ENCODE data around the gene DXO.
"Not testable (repeated sequence)": the region's sequence is repeated elsewhere in the genome, so short reads cannot be mapped to it uniquely, and the experiment has no call there.

DXO gene

DNA sequence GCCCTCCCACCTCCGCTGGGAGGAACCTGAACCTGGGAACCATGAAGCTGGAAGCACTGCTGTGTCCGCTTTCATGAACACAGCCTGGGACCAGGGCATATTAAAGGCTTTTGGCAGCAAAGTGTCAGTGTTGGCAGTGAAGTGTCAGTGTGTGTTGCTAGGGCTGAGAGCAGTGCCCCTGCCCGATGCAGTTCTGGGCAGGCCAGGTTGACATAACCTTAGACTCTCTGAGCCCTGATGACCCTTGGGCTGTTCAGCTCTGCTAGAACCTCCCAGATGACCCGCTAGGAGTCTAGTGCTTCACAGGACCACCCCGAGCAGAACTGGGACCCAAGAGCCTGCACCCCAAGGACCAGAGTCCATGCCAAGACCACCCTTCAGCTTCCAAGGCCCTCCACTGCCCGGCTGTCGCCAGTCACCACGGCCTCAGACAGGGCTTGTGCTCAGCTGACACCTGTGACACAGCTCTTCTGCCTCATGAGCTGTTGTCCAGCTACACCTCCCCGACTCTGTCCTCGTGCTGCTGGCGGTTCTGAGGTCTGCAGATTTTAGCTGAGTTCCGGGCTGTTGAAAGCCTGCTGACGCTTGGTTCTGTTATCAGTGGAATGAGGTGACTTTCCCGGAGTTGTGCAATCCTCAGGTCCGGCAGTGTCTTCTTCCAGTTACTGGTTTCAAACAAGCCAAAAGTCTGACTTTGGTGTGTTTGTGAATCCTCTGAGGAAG is 30.8 kb upstream of the DXO start:
- H3K9me3 Mint-ChIP-seq, DNase-seq, H3K4me1 Mint-ChIP-seq, CTCF ChIA-PET, H3K27me3 Mint-ChIP-seq, H3K27ac Mint-ChIP-seq, H3K36me3 Mint-ChIP-seq, H3K4me3 Mint-ChIP-seq: not testable (repeated sequence)

DNA sequence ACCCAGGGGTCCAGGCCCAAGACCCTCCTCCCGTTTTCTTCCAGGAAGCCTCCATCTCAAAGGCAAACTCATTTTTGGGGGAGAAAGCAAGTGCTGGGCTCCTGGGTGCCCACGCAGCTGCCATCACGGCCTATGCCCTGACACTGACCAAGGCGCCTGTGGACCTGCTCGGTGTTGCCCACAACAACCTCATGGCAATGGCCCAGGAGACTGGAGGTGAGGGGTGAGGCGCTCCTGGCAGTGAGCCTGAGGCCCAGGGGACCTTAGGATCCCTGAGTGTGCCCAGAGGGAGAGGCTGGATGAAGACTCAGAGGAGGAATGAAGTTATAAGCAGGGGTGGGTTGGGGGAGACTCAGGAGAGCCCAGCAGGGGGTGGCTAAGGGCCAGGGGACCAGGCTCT is 24.4 kb upstream of the DXO start:
- H3K27ac Mint-ChIP-seq, DNase-seq, H3K4me3 Mint-ChIP-seq, H3K27me3 Mint-ChIP-seq, H3K9me3 Mint-ChIP-seq, H3K36me3 Mint-ChIP-seq, CTCF ChIA-PET, H3K4me1 Mint-ChIP-seq: not testable (repeated sequence)

DNA sequence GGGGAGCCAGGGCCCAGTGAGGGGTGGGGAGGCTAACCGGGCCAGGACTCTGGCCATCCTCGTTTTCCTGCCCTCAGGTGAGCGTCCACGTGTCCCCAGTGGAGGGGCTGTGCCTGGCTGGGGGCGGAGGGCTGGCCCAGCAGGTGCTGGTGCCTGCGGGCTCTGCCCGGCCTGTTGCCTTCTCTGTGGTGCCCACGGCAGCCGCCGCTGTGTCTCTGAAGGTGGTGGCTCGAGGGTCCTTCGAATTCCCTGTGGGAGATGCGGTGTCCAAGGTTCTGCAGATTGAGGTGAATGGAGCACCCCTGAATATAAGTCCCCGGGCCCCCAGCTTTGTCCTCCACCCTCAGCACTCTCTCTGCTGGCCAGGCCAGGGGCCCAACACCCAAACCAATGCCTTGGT is 22.5 kb upstream of the DXO start:
- H3K4me3 Mint-ChIP-seq, H3K4me1 Mint-ChIP-seq, DNase-seq, H3K36me3 Mint-ChIP-seq, H3K27me3 Mint-ChIP-seq, H3K9me3 Mint-ChIP-seq, H3K27ac Mint-ChIP-seq, CTCF ChIA-PET: not testable (repeated sequence)

DNA sequence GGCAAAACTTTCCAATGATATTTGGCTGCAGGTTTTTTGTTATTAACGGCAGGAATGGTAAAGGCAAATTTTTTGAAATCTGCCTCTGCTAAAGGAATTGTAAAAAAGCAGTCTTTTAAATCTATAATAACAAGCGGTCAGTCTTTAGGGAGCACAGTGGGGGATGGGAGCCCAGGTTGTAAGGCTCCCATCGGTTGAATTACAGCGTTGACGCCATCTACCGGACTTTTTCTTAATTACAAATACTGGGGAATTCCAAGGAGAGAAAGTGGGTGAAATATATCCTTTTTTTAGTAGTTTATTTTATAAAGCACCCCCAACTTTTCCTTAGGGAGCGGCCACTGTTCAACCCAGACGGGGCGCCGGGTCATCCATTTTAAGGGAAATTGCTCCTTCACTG is 17.4 kb upstream of the DXO start:
- H3K4me1 Mint-ChIP-seq, H3K36me3 Mint-ChIP-seq, DNase-seq, H3K9me3 Mint-ChIP-seq, CTCF ChIA-PET, H3K27me3 Mint-ChIP-seq, H3K4me3 Mint-ChIP-seq, H3K27ac Mint-ChIP-seq: not testable (repeated sequence)

DNA sequence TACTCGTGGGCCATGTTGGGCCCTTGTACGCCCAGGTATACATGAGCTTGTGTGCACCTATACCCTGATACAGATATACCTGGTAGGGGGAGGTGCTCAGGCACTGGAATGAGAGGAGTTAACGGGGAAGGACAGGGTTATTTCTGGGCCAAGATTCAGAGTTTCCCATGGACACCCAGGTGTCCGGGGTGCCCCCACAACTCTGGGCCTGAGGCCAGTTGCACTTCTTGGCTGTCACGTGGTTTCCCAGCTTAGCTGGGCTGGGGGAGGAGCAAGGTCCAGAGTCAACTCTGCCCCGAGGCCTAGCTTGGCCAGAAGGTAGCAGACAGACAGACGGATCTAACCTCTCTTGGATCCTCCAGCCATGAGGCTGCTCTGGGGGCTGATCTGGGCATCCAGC is 9.8 kb upstream of the DXO start, which contains the start of gene C4A:
C4A (plus strand) TSS at position 314 of the 400 bp plus-strand sequence; CDS start at position 365, 51 bp downstream.
- H3K9me3 Mint-ChIP-seq, DNase-seq, H3K4me3 Mint-ChIP-seq, H3K27ac Mint-ChIP-seq, CTCF ChIA-PET, H3K36me3 Mint-ChIP-seq, H3K27me3 Mint-ChIP-seq: not testable (repeated sequence)
- H3K4me1 Mint-ChIP-seq = peaks cover 19% of the 10 kb centered on the region

DNA sequence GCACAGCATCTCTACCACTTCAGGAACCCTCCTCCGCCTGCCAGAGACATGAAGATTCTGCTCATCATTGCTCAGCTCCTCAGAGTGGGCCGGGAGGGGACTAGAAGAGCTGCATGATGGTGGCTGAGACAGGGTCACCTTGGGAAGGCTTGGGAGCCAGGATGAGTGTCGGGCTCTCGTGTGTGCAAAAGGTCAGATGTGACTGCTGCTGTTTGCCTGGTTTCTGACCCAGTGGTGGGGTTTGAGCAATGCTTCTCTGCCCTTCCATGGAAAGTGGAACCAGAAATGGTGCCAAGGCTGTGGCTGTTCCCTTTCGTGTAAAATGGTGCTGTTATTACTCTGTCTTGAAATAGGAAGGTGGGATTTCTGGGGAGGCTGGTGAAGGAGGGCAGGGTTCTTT is 9.1 kb upstream of the DXO start:
- H3K9me3 Mint-ChIP-seq, H3K36me3 Mint-ChIP-seq, CTCF ChIA-PET, H3K27me3 Mint-ChIP-seq, H3K27ac Mint-ChIP-seq, DNase-seq, H3K4me3 Mint-ChIP-seq: not testable (repeated sequence)
- H3K4me1 Mint-ChIP-seq = peaks cover 19% of the 10 kb centered on the region

DNA sequence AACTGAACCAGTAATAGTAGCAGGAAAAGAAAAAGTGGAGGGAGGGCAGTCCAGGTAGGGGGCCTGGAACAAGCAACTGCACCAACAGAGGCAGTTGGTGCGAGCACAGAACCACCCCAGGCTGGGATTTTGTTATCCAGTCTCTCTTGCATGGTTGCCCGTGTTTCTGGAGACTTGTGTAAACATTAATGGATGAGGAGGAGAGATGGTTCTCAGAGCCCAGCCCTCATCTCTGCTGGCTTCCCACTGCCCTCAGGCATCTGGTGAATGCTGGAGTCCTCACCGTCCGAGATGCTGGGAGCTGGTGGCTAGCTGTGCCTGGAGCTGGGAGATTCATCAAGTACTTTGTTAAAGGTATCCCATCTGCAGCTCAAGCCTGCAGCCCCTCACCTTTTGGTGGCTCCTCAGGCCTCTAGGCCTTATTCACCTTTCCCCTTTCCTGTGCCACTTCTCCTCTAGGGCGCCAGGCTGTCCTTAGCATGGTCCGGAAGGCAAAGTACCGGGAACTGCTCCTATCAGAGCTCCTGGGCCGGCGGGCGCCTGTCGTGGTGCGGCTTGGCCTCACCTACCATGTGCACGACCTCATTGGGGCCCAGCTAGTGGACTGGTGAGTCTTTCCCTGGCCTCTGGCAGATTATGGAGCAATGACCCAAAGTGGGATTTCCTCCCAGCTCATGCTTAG is 8.4 kb upstream of the DXO start:
- not testable (repeated sequence) for H3K9me3 Mint-ChIP-seq, H3K27me3 Mint-ChIP-seq, H3K4me3 Mint-ChIP-seq, H3K36me3 Mint-ChIP-seq, DNase-seq
- CTCF ChIA-PET = interaction anchor here (1.8 kb wide), 1 partner anchor 28 kb away, joined by 5 read pairs; no protein-coding TSS in a partner anchor
- peaks cover 19% of the 10 kb centered on the region for H3K4me1 Mint-ChIP-seq
- H3K27ac Mint-ChIP-seq = peak overlapping the region; percentile 74

DNA sequence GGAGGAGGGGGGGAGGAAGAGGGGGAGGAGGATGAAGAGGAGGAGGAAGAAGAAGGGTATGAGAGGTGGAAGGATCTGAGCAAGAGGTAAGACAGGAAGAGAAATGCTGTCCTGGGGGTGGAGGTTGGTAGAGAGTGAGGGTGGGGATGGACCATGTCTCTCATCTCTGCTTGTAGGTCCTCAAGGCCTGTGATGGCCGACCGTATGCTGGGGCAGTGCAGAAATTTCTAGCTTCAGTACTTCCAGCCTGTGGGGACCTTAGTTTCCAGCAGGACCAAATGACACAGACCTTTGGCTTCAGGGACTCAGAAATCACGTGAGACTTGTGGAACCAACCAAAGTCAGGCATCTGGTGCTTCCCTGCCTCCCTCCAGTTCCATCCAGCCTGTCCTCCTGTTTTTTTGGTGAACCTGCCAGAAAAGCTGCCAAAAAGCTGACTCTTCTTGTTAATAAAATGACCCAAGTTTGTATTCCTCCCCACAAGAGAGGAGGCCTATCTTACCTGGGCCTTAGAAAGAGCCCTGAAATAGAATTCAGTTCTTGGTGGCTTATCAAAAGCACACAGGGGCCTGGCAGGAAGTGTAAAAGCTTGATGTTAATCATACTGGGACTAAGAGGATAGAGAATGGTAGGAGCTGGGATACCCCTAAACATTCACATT is 7.4 kb upstream of the DXO start:
- Mint-ChIP-seq H3K4me3 (no peak overlapping the region), H3K27ac (peak overlapping the region; percentile 76), H3K4me1 (peaks cover 21% of the 10 kb centered on the region), H3K36me3 (peaks cover 5% of the 10 kb centered on the region), H3K9me3 (no peaks in the 10 kb centered on the region), H3K27me3 (no peaks in the 10 kb centered on the region)
- DNase-seq = no peak
- CTCF ChIA-PET = interaction anchor here (1.8 kb wide), 1 partner anchor 27 kb away, joined by 5 read pairs; no protein-coding TSS in a partner anchor

DNA sequence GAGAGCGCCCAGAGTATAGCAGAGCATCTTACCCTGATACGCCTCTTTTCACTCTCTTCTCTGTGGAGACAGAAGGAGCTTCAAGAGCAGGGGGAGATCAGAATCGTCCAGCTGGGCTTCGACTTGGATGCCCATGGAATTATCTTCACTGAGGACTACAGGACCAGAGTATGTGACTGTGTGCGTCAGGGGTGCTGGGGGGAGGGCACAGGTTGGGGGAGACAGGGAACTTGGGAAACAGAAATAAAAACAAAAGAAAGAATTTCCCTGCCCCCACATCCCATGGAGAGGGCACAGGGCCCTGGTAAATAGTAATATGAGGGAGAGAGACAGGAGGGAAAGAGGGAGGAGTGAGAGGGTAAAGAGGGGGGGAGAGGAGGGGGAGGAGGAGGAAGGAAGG is 6.9 kb upstream of the DXO start:
- CTCF ChIA-PET = interaction anchor here (1.8 kb wide), 1 partner anchor 26 kb away, joined by 5 read pairs; no protein-coding TSS in a partner anchor
- DNase-seq = no peak
- Mint-ChIP-seq H3K27ac (peak overlapping the region; percentile 76), H3K36me3 (peaks cover 5% of the 10 kb centered on the region), H3K4me1 (peaks cover 25% of the 10 kb centered on the region), H3K9me3 (no peaks in the 10 kb centered on the region), H3K27me3 (no peaks in the 10 kb centered on the region), H3K4me3 (no peak overlapping the region)

DNA sequence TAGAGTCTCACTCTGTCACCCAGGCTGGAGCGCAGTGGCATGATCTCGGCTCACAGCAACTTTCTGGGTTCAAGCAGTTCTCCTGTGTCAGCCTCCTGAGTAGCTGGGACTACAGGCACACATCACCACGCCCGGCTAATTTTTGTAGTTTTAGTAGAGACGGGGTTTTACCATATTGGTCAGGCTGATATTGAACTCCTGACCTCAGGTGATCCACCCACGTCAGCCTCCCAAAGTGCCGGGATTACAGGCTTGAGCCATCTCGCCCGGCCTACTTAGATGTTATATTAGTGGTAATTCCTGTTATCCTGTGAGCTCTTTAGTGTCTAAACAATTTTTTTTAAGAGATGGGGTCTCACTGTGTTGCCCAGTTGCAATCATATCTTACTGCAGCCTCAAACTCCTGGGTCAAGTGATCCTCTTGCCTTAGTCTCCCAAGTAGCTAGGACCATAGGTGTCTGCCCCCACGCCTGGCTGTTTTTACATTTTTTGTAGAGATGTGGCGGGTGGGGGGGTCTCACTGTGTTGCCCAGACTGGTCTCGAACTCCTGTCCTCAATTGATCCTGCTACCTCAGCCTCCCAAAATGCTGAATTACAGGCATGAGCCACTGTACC is 6.0 kb upstream of the DXO start:
- Mint-ChIP-seq H3K4me1 (peaks cover 34% of the 10 kb centered on the region), H3K9me3 (no peaks in the 10 kb centered on the region), H3K4me3 (no peak overlapping the region), H3K36me3 (peaks cover 10% of the 10 kb centered on the region), H3K27ac (no peak overlapping the region), H3K27me3 (no peaks in the 10 kb centered on the region)
- DNase-seq = no peak
- CTCF ChIA-PET = no interaction called here

DNA sequence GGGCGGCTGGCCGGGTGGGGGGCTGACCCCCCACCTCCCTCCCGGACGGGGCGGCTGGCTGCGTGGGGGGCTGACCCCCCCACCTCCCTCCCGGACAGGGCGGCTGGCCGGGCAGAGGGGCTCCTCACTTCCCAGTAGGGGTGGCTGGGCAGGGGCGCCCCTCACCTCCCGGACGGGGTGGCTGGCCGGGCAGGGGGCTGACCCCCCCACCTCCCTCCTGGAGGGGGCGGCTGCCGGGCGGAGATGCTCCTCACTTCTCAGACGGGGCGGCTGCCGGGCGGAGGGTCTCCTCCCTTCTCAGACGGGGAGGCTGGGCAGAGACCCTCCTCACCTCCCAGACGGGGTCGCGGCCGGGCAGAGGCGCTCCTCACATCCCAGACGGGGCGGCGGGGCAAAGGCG is 4.1 kb upstream of the DXO start:
- peaks cover 49% of the 10 kb centered on the region for H3K4me1 Mint-ChIP-seq
- H3K36me3 Mint-ChIP-seq = peaks cover 15% of the 10 kb centered on the region
- H3K4me3 Mint-ChIP-seq, H3K27ac Mint-ChIP-seq, CTCF ChIA-PET, DNase-seq, H3K9me3 Mint-ChIP-seq, H3K27me3 Mint-ChIP-seq: not testable (repeated sequence)

DNA sequence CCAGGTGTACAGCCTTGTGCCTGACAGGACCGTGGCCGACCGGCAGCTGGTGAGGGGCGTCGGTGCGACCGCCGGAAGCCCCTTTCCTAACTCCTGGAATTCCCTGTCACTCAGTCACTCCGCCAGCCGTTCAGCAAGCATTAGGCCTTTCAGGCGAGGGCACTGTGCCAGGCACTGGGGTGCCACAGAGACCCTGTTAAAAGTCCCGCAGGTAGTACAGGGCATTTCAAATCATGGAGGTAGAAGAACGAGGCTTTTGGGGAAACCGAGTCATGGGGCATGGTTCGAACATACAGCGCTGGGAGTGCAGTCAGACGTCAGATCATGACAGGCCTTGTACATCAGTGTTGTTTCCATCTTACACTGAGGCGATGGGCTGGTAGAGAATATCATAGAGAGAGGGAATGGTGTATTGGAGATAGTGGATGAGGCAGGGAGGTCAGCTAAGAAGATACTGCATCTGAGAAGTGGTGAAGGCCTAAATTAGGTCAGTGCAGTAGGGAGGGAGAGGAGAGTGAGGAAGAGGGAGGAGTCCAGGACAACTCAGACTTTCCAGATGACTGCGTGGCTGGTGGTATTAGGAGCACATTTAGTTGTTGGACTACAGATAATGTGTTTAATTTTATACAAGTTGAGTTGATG is 892 bp upstream of the DXO start:
- peaks cover 50% of the 10 kb centered on the region for H3K4me1 Mint-ChIP-seq
- H3K27me3 Mint-ChIP-seq = peaks cover 8% of the 10 kb centered on the region
- CTCF ChIA-PET = interaction anchor here (0.9 to 1.0 kb wide), 2 partner anchors 21 to 75 kb away, joined by 3 read pairs; partner anchors contain the start of gene EHMT2
- H3K36me3 Mint-ChIP-seq = peaks cover 31% of the 10 kb centered on the region
- H3K4me3 Mint-ChIP-seq = peak overlapping the region; percentile 97
- peak overlapping the region; percentile 99 for H3K27ac Mint-ChIP-seq
- no peak for DNase-seq
- no peaks in the 10 kb centered on the region for H3K9me3 Mint-ChIP-seq

DNA sequence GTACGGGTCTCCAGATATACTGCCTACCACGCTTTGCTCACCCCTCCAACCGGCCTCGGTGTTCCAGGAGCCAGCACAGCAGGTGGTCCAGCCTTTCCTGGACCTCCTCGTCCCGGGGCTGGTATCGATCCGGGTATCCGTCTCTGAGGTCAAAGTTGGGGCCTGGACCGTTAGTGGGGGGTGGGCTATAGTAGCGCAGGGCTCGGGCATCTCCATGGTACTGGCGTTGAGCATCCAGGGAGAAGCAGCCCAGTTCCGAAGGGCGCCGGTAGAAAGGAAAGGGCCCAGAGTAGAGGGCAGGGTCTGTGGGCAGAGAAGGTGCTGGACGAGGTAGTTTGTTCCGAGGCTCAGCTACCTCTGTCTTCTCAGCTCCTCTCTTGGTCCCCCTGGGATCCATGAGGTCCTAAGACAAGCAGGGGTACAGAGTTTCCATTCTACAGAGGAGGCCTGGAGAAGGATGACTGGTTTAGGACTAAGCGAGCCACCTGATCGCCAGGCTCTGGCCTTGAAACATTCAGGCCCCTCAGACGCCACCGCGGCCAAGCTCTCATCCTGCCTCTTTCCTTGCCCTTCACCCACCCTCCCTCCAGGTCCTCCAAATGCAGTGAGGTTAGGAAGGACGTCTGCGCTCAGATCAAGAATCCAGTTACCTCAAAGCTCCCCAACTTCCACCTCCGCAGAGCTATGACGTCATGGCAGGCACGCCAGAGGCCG is 502 bp downstream of the DXO start:
- Mint-ChIP-seq H3K27me3 (peaks cover 8% of the 10 kb centered on the region), H3K9me3 (no peaks in the 10 kb centered on the region), H3K27ac (peak overlapping the region; percentile 99), H3K4me3 (peak overlapping the region; percentile 97), H3K4me1 (peaks cover 48% of the 10 kb centered on the region), H3K36me3 (peaks cover 45% of the 10 kb centered on the region)
- CTCF ChIA-PET = interaction anchor here (0.5 to 1.3 kb wide), 4 partner anchors 12 to 317 kb away, joined by 3 to 6 read pairs (median 4); partner anchors contain the start of genes EHMT2, NELFE and SKIC2
- DNase-seq = peak; percentile 26

Measured in activated naive CD4-positive, alpha-beta T cell treated with anti-CD3 and anti-CD28 coated beads, Interleukin-2, amount 10 ng/mL, durations not matched to agents 7 days and 5 days (primary cell).